HepG2 (cell line): ENCODE measurements around the gene FN1. TPM values are rescaled to one million over a fixed set of nuclear protein-coding genes. Genes with fewer than 3 reads are reported as not detected.

Experiments
- AKAP8 ChIP-seq: sonication (generic); formaldehyde crosslinking; IDR thresholded peaks from 2 replicates; pipeline ENCODE4 v1.5.1; 2020; ENCODE audit warnings: mild to moderate bottlenecking, missing genetic modification reagents
- ATF6 ChIP-seq: sonication (generic); formaldehyde crosslinking; conservative IDR thresholded peaks from 2 replicates; pipeline ENCODE4 v1.4.0; 2020; ENCODE audit warnings: missing genetic modification reagents
- FOXJ3 ChIP-seq: sonication (generic); formaldehyde crosslinking; IDR thresholded peaks from 2 replicates; pipeline ENCODE4 v1.4.0; 2020; ENCODE audit warnings: missing genetic modification reagents, mild to moderate bottlenecking, borderline replicate concordance
- MED8 ChIP-seq: sonication (generic); formaldehyde crosslinking; IDR thresholded peaks from 2 replicates; pipeline ENCODE4 v1.8.1; 2023; ENCODE audit warnings: mild to moderate bottlenecking, missing genetic modification reagents; ENCODE audit not compliant: insufficient replicate concordance
- SMYD3 ChIP-seq: sonication (generic); formaldehyde crosslinking; IDR thresholded peaks from 2 replicates; pipeline ENCODE4 v1.8.1; 2023; ENCODE audit warnings: mild to moderate bottlenecking, missing genetic modification reagents
- TFDP1 ChIP-seq: IDR thresholded peaks from 2 replicates; pipeline ENCODE4 v1.6.1; 2016; ENCODE audit warnings: missing compliant biosample characterization, missing genetic modification reagents, borderline replicate concordance
- ZBTB21 ChIP-seq: sonication (generic); formaldehyde crosslinking; IDR thresholded peaks from 2 replicates; pipeline ENCODE4 v1.4.0; 2020; ENCODE audit warnings: missing genetic modification reagents
- ZC3H4 ChIP-seq: sonication (generic); formaldehyde crosslinking; IDR thresholded peaks from 2 replicates; pipeline ENCODE4 v1.4.0; 2020; ENCODE audit warnings: missing genetic modification reagents, borderline replicate concordance
- ZFP37 ChIP-seq: sonication (generic); formaldehyde crosslinking; IDR thresholded peaks from 2 replicates; pipeline ENCODE4 v1.4.0; 2020; ENCODE audit warnings: missing genetic modification reagents, borderline replicate concordance
- ZMYM3 ChIP-seq: sonication (generic); formaldehyde crosslinking; IDR thresholded peaks from 2 replicates; pipeline ENCODE4 v1.5.1; 2020; ENCODE audit warnings: mild to moderate bottlenecking, missing genetic modification reagents
- ZNF281 ChIP-seq: sonication (generic); formaldehyde crosslinking; IDR thresholded peaks from 2 replicates; pipeline ENCODE4 v1.4.0; 2020; ENCODE audit warnings: missing genetic modification reagents, borderline replicate concordance
- ZNF547 ChIP-seq: sonication (generic); formaldehyde crosslinking; IDR thresholded peaks from 2 replicates; pipeline ENCODE4 v1.5.1; 2020; ENCODE audit warnings: mild to moderate bottlenecking, missing genetic modification reagents
- ZNF598 ChIP-seq: sonication (generic); formaldehyde crosslinking; IDR thresholded peaks from 2 replicates; pipeline ENCODE4 v1.5.1; 2020; ENCODE audit warnings: mild to moderate bottlenecking, missing genetic modification reagents, borderline replicate concordance
- polyA plus RNA-seq, 8 experiments: library from polyadenylated mRNA; depleted of rRNA in 3 of 8; stranded (reverse) in 7 of 8; unstranded in 1 of 8; fragments of >200 nt; fragmentation: Illumina TruSeq in 4 of 8; extraction: Trizol in 4 of 8; gene quantifications; 2 replicates each; pipeline versions ENCODE4 v1.2.1 to v1.2.3, GENCODE V29; 2011 to 2016; ENCODE audit warnings: low read depth in 4 of 8, missing spikeins in 1 of 8, mixed read lengths in 1 of 8; ENCODE audit not compliant: insufficient read depth in 1 of 8
- total RNA-seq, 5 experiments: library from RNA; depleted of rRNA; stranded (reverse); fragments of >200 nt; fragmentation: Illumina TruSeq; extraction: Trizol; gene quantifications; 2 replicates each; pipeline ENCODE4 v1.2.3, GENCODE V29; 2016; ENCODE audit warnings: low read depth in 1 of 5

Gene FN1
- total and polyA plus RNA-seq, 2 of the 13 experiments (the other 11 are each of a cell fraction or from before 2014, with no cell fraction given), result 1,847 to 6,471 TPM

- TF ChIP-seq ZBTB21 (CRISPR knock-in tag) (no peak), ZC3H4 (CRISPR knock-in tag) (0 out of 2 replicates have a peak, but pooled peaks have one; percentile 39), ZMYM3 (CRISPR knock-in tag) (peak; percentile 78), FOXJ3 (CRISPR knock-in tag) (no peak; the same call in 1 of the 2 replicates), AKAP8 (CRISPR knock-in tag) (no peak; the same call in 1 of the 2 replicates), ATF6 (no peak), ZFP37 (CRISPR knock-in tag) (no peak), TFDP1 (CRISPR knock-in tag) (no peak), ZNF598 (CRISPR knock-in tag) (peak; percentile 62; the same call in 1 of the 2 replicates), ZNF547 (CRISPR knock-in tag) (0 out of 2 replicates have a peak, but pooled peaks have one; percentile 24), MED8 (CRISPR knock-in tag) (no peak), ZNF281 (CRISPR knock-in tag) (no peak), SMYD3 (CRISPR knock-in tag) (no peak)
- TF ChIP-seq, all 625 proteins: peak for 57
These were observed 1.1 kb upstream of the FN1 start (continued) for GRCh38 chr2:215436705-215437565.
